Measurements from ENCODE around the gene TPGS1. TPM values are rescaled to one million over a fixed set of nuclear protein-coding genes. Genes with fewer than 3 reads are reported as not detected.

The TPGS1 gene
- total and polyA plus RNA-seq, 8 donors = 3.5 to 18.2 (median 8.2) TPM

DNA sequence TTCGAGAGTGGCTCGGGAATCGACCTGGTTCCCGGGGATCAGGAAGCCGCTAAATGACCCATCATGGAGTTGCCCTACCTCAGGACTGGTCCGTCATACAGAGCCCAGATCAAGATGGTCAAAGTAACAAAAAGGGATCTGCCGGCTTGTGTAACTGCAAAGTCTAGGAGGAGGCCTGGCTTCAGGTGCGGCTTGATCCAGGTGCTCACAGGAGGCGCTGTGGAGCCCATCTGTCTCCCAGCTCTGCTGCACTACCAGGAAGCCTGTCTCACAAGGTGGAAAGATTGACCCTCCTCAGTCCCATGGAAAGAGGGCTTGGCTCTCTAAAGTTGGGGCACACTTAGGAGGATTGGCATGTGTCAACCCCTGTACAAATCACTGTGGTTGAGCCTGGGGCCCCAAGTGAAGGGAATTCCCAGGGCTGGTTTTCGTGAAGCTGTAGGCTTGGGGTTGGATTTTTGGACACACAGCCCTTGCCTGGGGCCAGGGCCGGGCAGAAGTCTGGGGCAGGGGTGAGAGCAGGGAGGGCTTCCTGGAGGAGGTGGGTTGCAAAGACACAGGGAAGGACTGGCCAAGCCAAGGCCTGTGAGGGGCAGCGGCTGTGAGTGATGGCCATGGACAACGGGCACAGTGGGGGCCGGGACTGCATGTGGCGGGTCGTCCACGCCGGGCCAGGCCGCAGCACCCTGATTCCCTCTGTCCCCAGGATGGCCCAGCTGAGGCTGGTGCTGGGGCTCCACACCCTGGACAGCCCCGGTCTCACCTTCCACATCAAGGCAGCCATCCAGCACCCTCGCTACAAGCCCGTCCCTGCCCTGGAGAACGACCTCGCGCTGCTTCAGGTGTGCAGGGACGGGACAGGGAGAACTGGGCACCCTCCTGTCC lies 40.8 kb downstream of the TPGS1 start:
- TF ChIP-seq, protein P1, sequence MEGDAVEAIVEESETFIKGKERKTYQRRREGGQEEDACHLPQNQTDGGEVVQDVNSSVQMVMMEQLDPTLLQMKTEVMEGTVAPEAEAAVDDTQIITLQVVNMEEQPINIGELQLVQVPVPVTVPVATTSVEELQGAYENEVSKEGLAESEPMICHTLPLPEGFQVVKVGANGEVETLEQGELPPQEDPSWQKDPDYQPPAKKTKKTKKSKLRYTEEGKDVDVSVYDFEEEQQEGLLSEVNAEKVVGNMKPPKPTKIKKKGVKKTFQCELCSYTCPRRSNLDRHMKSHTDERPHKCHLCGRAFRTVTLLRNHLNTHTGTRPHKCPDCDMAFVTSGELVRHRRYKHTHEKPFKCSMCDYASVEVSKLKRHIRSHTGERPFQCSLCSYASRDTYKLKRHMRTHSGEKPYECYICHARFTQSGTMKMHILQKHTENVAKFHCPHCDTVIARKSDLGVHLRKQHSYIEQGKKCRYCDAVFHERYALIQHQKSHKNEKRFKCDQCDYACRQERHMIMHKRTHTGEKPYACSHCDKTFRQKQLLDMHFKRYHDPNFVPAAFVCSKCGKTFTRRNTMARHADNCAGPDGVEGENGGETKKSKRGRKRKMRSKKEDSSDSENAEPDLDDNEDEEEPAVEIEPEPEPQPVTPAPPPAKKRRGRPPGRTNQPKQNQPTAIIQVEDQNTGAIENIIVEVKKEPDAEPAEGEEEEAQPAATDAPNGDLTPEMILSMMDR (IDR thresholded peaks at IDR 0.05) = no peak
- Histone ChIP-seq H3K4me1 (no peaks in the 10 kb centered on the region), H3K4me3 (no peak overlapping the region), H3K27ac (no peak overlapping the region), H3K36me3 (no peaks in the 10 kb centered on the region), H3K27me3 (peaks cover 0 to 17% of the 10 kb centered on the region in 2 donors), H3K9me3 (no peaks in the 10 kb centered on the region)
- DNase-seq = peak in 1 of 4 donors; percentile 61
- ATAC-seq = no peak
- intact Hi-C loops (cut with DNase I) = no loop called here

DNA sequence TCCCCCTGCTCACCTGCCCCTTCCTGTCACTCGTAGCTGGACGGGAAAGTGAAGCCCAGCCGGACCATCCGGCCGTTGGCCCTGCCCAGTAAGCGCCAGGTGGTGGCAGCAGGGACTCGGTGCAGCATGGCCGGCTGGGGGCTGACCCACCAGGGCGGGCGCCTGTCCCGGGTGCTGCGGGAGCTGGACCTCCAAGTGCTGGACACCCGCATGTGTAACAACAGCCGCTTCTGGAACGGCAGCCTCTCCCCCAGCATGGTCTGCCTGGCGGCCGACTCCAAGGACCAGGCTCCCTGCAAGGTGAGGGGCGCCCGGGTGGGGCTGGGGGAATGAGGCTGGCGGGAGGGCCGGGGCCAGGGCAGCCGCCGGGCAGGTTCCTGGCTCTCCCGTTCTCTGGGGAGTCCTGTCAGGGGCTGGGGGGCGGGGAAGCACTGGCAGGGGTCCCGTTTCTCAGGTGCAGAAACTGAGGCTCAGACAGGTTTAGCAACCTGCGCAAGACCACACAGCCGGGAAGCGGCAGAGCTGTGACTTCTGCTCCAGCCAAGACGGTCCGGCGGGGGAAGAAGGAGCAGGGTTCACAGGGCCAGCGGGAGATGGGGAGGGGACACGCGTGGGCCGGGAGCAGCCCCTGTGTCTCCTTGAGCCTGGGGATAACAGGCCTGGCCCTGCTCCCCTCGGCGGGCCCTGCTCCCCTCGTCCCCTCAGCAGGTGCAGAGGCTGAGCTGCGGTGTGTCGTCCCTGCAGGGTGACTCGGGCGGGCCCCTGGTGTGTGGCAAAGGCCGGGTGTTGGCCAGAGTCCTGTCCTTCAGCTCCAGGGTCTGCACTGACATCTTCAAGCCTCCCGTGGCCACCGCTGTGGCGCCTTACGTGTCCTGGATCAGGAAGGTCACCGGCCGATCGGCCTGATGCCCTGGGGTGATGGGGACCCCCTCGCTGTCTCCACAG lies 41.9 kb downstream of the TPGS1 start:
- intact Hi-C loops (cut with DNase I) = no loop called here
- DNase-seq (peak in 1 of 4 donors; percentile 74), ATAC-seq (no peak)
- Histone ChIP-seq H3K4me3 (no peak overlapping the region), H3K36me3 (no peaks in the 10 kb centered on the region), H3K27ac (no peak overlapping the region), H3K9me3 (no peaks in the 10 kb centered on the region), H3K27me3 (peaks cover 0 to 17% of the 10 kb centered on the region in 2 donors), H3K4me1 (no peaks in the 10 kb centered on the region)
- TF ChIP-seq, protein P1 (IDR thresholded peaks at IDR 0.05) = no peak

DNA sequence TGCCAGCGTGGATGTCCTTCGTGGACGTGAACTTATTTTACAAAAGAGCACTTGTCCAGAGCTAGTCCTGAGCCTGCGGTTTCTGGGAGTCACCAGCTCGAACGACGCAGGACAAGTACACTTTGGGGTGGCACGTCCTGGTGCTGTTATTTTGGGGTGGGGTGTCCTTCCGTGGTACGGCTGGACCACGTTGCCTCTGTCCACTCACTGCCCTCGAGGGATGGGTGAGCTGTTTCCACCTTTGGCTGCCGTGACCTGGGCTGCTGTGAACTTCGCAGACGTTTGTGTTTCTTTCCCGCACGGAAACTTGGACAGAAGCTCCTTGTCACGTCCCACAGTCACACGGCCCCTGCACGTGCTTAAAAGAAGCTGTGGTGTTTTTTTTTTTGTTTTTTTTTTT lies 47.5 kb downstream of the TPGS1 start:
- Histone ChIP-seq H3K27me3 (peaks cover 0 to 11% of the 10 kb centered on the region in 2 donors), H3K4me3 (no peak overlapping the region), H3K4me1 (peaks cover 8 to 13% of the 10 kb centered on the region in 2 donors), H3K36me3 (no peaks in the 10 kb centered on the region), H3K9me3 (no peaks in the 10 kb centered on the region), H3K27ac (no peak overlapping the region)
- DNase-seq = peak in 1 of 4 donors; percentile 53
- no peak for ATAC-seq
- intact Hi-C loops (cut with DNase I) = no loop called here
- TF ChIP-seq, protein P1 (IDR thresholded peaks at IDR 0.05) = no peak

DNA sequence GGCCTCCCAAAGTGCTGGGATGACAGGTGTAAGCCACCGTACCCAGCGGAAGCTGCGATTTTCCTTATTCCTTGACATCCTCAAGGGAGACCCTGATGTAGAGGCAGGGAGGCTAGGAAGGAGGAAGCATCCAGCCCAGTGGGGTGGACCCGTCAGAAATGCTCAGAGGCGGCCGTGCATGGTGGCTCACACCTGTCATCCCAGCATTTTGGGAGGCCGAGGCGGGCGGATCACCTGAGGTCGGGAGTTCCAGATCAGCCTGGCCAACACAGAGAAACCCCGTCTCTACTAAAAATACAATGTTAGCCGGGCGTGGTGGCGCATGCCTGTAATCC lies 48.1 kb downstream of the TPGS1 start:
- TF ChIP-seq, protein P1 (IDR thresholded peaks at IDR 0.05) = no peak
- intact Hi-C loops (cut with DNase I) = no loop called here

More for the DNA sequence above, 48.1 kb downstream of the TPGS1 start:
- no peaks in the 10 kb centered on the region for H3K36me3 ChIP-seq
- no peaks in the 10 kb centered on the region for H3K9me3 ChIP-seq
- ATAC-seq (no peak), DNase-seq (peak in 1 of 4 donors; percentile 27)
- peak overlapping the region in 1 of 2 donors; percentile 15 for H3K27ac ChIP-seq
- H3K27me3 ChIP-seq = peaks cover 0 to 11% of the 10 kb centered on the region in 2 donors
- no peak overlapping the region for H3K4me3 ChIP-seq
- peaks cover 8 to 13% of the 10 kb centered on the region in 2 donors for H3K4me1 ChIP-seq

All from left lung (tissue), 10 donors.